ENCODE data around the gene RCBTB1.

- TF ChIP-seq CTCF (IDR thresholded peaks at IDR 0.05): no peak
- TF ChIP-seq POLR2A (IDR thresholded peaks at IDR 0.05): no peak
Measured at GRCh38 chr13:49586717-49587116, 1.4 kb upstream of the RCBTB1 start.
